KMS-11 (cell line): ENCODE data around the gene SGCD.

Experiments used
- H2AFZ ChIP-seq: fragments of 200-600 bp; sonication (generic); 2 replicates; pipeline ENCODE4 v1.6.1; 2016; ENCODE audit warnings: antibody characterized with exemption, mixed run types, low read depth
- H3K27ac ChIP-seq: fragments of 200-600 bp; sonication (generic); 2 replicates; pipeline ENCODE4 v1.6.1; 2016; ENCODE audit warnings: mild to moderate bottlenecking, mixed run types
- H3K27me3 ChIP-seq: fragments of 200-600 bp; sonication (generic); 2 replicates; pipeline ENCODE4 v1.6.1; 2017; ENCODE audit warnings: mild to moderate bottlenecking, low read depth, mixed run types, moderate library complexity; ENCODE audit not compliant: insufficient read depth
- H3K36me3 ChIP-seq: fragments of 200-600 bp; sonication (generic); 2 replicates; pipeline ENCODE4 v1.6.1; 2017; ENCODE audit warnings: mild to moderate bottlenecking, mixed run types; ENCODE audit not compliant: insufficient read depth
- H3K4me1 ChIP-seq: fragments of 200-600 bp; sonication (generic); 2 replicates; pipeline ENCODE4 v1.6.1; 2016; ENCODE audit warnings: mild to moderate bottlenecking, low read depth, mixed run types; ENCODE audit not compliant: poor library complexity, severe bottlenecking
- H3K4me2 ChIP-seq: fragments of 200-600 bp; sonication (generic); 2 replicates; pipeline ENCODE4 v1.7.0; 2016; ENCODE audit warnings: mild to moderate bottlenecking, mixed run types
- H3K4me3 ChIP-seq: fragments of 200-600 bp; sonication (generic); IDR thresholded peaks from 2 replicates; pipeline ENCODE4 v1.6.1; 2017; ENCODE audit warnings: low read depth, low read length, mixed read lengths; ENCODE audit not compliant: insufficient read depth
- H3K79me2 ChIP-seq: fragments of 200-600 bp; sonication (generic); 2 replicates; pipeline ENCODE4 v1.6.1; 2016; ENCODE audit warnings: low read depth, mixed run types; ENCODE audit not compliant: insufficient read depth
- H3K9ac ChIP-seq: fragments of 200-600 bp; sonication (generic); 2 replicates; pipeline ENCODE4 v1.6.1; 2016; ENCODE audit warnings: mild to moderate bottlenecking, mixed run types
- H4K20me1 ChIP-seq: fragments of 200-600 bp; sonication (generic); 2 replicates; pipeline ENCODE4 v1.6.1; 2016; ENCODE audit warnings: mild to moderate bottlenecking, mixed run types; ENCODE audit not compliant: insufficient read depth
- CTCF ChIP-seq: fragments of 200-600 bp; sonication (generic); conservative IDR thresholded peaks from 2 replicates; pipeline ENCODE4 v1.6.1; 2017; ENCODE audit warnings: low read depth, mild to moderate bottlenecking, antibody characterized with exemption, low read length, moderate library complexity, mixed read lengths

Gene SGCD

DNA sequence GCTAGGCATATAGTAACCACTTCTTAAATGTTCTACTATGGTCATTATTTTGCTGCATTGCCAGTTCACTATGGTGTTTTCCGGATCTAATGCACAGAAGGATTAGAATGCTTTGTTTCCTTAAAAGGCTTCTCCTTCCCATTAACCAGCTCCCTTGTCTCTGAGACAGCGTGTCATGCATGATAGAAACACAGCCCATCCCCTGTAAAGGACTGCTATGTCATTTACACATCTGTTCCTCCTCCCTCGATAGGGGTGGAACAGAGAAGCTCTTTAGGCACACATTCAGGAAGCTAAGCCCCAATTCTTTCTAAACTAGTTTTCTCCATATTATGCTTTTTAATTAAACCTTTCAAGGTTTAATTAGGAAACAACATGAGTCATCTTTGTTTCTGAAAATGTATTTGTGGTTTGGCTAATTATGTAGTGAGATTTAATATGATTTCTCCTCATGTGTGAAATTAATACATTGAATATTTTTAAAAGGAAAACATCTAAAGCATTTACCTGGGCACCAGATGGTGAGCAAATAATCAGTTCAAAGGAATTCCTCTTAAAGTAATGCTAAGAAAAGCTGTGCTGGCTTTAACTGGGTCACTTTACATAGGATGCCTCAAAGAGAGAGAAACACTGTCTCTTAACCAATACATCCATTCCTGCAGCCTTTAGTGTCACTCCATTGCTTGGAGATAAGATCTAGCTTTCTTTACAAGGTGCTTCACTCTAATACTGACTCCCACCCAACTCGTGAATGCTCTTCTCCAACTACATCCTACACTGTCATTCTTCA, 389.8 kb downstream of the SGCD start:
- Histone ChIP-seq H3K9ac (no peak overlapping the region), H3K4me3 (no peak overlapping the region), H3K4me1 (no peaks in the 10 kb centered on the region), H3K36me3 (no peaks in the 10 kb centered on the region), H3K79me2 (no peaks in the 10 kb centered on the region), H2AFZ (no peak overlapping the region), H3K27me3 (no peaks in the 10 kb centered on the region), H3K27ac (no peak overlapping the region), H4K20me1 (no peaks in the 10 kb centered on the region), H3K4me2 (no peak overlapping the region)
- no peak for TF ChIP-seq CTCF

DNA sequence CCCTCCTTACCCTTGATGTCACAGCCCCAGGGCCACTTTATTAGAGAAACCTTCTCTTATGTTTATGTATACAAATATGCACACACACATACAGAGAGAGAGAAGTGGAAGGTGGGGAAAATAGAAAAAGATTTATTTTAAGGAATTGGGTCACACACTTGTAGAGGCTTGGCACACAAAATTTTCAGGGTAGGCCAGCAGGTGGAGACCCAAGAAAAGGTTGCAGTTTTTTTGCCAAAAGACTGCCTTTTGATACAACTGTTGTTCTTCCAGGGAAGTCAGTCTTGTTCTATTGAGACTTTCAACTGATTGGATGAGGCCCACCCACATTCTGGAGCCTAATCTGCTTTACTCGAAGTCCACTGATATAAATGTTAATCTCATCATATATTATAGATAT, 392.0 kb downstream of the SGCD start:
- H3K4me1 ChIP-seq = no peaks in the 10 kb centered on the region
- H3K9ac ChIP-seq = no peak overlapping the region
- H4K20me1 ChIP-seq = no peaks in the 10 kb centered on the region
- no peaks in the 10 kb centered on the region for H3K27me3 ChIP-seq
- TF ChIP-seq CTCF = no peak
- H3K79me2 ChIP-seq = no peaks in the 10 kb centered on the region
- no peak overlapping the region for H3K4me2 ChIP-seq
- no peaks in the 10 kb centered on the region for H3K36me3 ChIP-seq
- no peak overlapping the region for H3K27ac ChIP-seq
- H3K4me3 ChIP-seq = no peak overlapping the region
- H2AFZ ChIP-seq = no peak overlapping the region

- Histone ChIP-seq H3K4me1 (no peaks in the 10 kb centered on the region), H3K36me3 (no peaks in the 10 kb centered on the region), H3K27ac (no peak overlapping the region), H3K4me3 (no peak overlapping the region), H4K20me1 (no peaks in the 10 kb centered on the region), H3K27me3 (no peaks in the 10 kb centered on the region), H3K9ac (no peak overlapping the region), H3K79me2 (no peaks in the 10 kb centered on the region), H3K4me2 (no peak overlapping the region), H2AFZ (no peak overlapping the region)
- no peak for TF ChIP-seq CTCF
These were observed 395.4 kb downstream of the SGCD start for GRCh38 chr5:156722358-156722757.

- Histone ChIP-seq H3K27me3 (no peaks in the 10 kb centered on the region), H3K27ac (no peak overlapping the region), H4K20me1 (no peaks in the 10 kb centered on the region), H3K9ac (no peak overlapping the region), H3K36me3 (no peaks in the 10 kb centered on the region), H3K4me1 (no peaks in the 10 kb centered on the region), H2AFZ (no peak overlapping the region), H3K4me2 (no peak overlapping the region), H3K79me2 (no peaks in the 10 kb centered on the region), H3K4me3 (no peak overlapping the region)
- no peak for TF ChIP-seq CTCF
These were observed 408.5 kb downstream of the SGCD start for GRCh38 chr5:156735477-156735876.
